NCI-H226 (cell line): ENCODE data around the gene IQSEC1.

Source experiments
- DNase-seq: peaks from one replicate; pipeline ENCODE4 v3.0.0-alpha.2; 2015

Gene IQSEC1

GRCh38 chr3:13066834-13067233 lies 6.4 kb downstream of the IQSEC1 start:
- no peak for DNase-seq

GRCh38 chr3:13066236-13066635 lies 7.0 kb downstream of the IQSEC1 start:
- DNase-seq, result no peak

GRCh38 chr3:13065727-13066126 lies 7.5 kb downstream of the IQSEC1 start:
- DNase-seq, result no peak

- DNase-seq, result no peak
Observed at GRCh38 chr3:13064964-13065363, 8.3 kb downstream of the IQSEC1 start.

GRCh38 chr3:13064159-13064868 lies 8.9 kb downstream of the IQSEC1 start:
- no peak for DNase-seq

DNA sequence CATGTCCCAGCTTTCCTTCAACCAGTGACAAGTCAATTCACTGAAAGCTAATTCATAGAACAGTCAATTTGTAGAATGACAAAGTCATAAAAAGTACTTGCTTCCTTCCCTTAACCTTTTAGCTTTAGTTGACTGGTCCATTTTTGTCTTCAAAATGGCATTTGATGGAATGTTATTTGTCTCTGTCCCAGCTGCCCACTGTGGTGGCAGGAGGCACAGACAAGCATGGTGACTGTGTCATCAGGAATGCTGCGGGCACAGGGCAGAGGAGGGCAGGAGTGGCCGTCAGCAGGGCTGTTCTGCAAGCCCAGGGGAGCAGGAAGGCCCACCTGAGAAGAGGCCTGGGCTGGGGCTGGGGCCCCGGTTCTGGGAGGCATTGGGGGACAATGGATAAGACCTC lies 10.0 kb downstream of the IQSEC1 start:
- DNase-seq, result no peak

- DNase-seq, result no peak
Observed at GRCh38 chr3:13062647-13063046, 10.6 kb downstream of the IQSEC1 start.

GRCh38 chr3:13060341-13060910 lies 12.8 kb downstream of the IQSEC1 start:
- no peak for DNase-seq

DNA sequence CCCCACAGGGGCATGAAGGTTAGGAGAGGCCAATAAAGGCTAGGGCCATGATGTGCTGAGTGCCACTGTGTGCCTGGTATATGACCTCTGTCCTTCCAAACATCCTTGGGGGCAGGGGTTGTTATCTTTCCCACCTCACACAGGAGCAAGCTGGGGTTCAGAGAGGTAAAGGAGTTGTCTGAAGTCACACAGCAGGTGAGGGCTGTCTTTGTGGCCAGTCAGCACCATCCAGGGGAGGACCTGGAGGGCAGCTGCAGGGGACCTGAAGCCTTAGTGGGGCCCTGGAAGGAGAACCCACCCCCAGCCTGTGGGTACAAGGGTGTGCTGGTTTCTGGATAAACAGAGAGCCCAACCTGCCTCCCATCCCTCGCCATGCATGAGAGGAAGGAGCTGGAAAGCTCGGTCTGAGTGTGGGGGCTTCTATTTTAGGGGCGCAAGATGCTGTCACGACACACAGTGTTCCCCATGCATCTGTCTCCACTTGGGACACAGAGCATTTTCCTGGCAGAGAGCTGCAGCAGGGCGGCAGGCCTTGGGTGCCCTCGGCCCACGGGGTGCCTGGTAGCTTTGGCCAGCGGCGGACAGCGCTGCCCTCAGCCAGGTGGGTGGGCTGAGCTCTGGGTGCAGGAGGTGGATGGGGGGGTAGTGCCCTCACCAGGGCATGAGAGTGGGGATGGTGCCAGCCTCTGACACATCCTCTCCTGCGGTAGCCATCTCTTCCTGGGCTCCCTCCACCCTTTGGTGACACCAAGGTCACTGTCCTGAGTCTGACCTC lies 14.7 kb downstream of the IQSEC1 start:
- no peak for DNase-seq

- no peak for DNase-seq
Observed at GRCh38 chr3:13057282-13058040, 15.8 kb downstream of the IQSEC1 start.

GRCh38 chr3:13055634-13056033 lies 17.6 kb downstream of the IQSEC1 start:
- no peak for DNase-seq

DNA sequence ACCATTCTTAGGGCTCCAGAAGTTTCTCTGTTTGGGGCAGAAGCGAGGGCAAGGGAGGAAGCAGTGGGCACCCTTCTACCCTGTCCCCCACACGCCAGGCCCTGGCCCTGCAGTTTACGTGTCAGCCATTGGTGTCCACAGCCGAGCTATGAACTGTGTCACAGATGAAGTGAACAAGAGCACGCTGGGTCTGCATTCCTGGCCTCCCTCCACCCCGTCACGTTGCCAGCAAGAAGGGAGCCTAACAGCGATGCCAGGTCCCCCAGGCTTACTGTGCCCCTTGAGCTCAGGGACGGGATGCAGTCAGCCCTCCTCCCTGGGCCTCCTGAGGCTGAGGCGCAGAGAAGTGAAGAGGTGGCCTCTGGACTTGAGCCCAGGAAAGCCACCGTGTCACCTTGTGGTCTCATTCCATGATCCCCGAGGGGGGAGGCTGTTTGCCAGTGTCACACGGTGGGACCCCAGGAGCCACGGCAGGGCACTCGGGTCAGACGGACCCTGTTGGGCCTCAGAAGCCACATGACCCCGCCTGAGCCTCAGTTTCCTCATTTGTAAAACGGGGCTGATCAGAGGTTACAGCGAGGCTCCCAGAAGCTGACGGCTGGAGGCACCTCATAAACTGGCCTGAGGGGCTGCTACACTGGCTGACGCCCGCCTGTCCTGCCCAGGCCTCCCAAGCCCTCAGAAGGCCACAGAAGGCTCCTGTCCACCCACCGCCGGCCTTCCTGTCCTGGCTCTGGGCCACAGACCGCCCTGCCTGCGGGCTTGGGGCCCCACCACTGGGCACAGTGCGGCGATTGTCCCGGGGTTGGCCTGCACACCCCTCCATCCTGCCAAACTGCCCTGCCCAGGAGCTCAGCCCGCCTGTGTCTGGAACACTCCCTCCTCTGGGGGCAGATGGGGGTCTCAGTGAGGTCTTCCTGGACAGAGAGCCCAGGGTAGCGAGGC lies 18.6 kb downstream of the IQSEC1 start:
- no peak for DNase-seq

GRCh38 chr3:13053893-13054292 lies 19.3 kb downstream of the IQSEC1 start:
- DNase-seq, result no peak

GRCh38 chr3:13053420-13053819 lies 19.8 kb downstream of the IQSEC1 start:
- DNase-seq, result no peak

DNA sequence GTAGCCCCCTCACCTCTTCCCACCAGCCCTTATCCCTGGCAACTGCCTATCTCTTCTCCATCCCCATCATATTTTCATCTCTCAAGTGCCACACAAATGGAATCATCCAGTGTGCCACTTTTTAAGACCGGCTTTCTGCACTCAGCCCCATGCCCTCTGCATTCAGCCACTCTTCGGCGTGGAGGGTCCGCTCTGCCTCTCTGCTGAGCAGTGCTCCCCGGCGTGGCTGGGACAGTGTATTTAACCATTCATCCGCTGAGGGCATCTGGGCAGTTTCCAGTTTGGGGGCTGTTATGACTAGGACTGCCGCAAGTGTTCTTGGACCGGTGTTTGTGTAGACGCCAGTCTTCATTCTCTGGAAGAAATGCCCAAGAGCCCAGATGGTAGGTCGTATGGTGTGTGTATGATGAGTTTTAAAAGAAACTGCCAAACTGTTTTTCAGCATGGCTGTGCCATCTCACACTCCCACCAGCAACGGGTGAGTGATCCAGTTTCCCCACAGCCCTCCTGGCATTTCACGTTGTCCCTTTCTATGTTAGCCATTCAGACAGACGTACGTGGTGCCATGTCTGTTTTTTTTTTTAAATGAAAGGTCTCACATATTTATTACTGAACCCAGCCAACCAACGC lies 20.9 kb downstream of the IQSEC1 start:
- no peak for DNase-seq

GRCh38 chr3:13051581-13051980 lies 21.6 kb downstream of the IQSEC1 start:
- no peak for DNase-seq

DNA sequence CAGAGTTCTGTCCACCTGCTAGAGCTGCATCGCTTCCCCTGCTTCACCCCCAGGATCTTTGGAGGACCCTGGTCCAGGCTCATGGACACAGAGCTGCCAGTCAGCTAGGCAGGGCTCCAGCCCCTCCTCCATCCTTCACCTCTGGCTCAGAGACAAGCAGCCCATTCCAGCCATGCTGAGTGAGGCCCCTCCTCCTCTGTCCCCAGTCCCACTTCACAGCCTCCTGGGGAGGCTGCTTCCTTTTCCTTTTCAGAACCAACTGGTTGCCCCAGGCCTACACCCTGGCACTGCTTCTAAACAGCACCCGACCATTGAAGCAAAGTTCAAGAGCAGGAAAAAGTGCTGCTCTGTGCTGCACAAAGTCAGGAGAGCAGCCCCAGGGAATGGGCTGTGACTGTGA lies 22.2 kb downstream of the IQSEC1 start:
- no peak for DNase-seq

DNA sequence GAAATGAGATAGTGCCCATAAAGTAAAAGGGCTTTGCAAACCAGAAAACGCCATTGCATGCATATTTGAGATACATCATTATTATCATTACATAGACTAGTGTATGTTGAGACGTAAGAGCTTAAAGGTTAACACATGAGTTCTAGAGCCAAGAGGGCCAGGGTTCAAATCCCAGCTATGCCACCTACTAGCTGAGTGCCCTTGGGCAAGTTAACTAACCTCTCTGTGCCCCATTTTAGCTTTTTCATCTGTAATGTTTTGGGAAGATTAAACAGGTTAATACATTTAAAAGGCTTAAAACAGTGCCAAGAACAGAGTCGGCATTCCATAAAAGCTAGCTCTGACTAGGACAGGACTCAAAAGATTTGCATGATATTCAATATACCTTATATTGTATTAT lies 22.8 kb downstream of the IQSEC1 start:
- no peak for DNase-seq

DNA sequence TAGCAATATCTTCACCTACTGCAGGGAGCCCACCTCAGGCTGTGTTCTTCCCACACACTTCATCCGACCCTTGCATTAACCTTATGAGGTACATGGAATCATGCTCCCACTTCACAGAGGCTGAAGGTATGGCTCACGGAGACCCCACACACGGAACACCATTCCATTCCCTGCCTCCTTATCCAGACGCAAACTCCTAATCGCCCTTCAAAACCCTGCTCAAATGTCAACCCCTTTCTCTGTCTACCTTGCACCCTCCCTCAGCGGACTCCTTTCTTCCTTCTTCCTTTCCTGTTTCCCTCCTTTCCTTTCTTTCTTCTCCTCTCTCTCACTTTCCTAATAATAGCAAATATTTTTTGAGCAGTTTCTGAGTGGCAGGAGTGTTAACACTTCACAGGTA lies 23.8 kb downstream of the IQSEC1 start:
- no peak for DNase-seq

GRCh38 chr3:13047296-13048165 lies 25.7 kb downstream of the IQSEC1 start:
- DNase-seq, result no peak
